H9 (cell line): ENCODE data around the gene MAP2. TPM values are rescaled to one million over a fixed set of nuclear protein-coding genes. Genes with fewer than 3 reads are reported as not detected.

Experiments used
- DNase-seq: peaks from one replicate; pipeline ENCODE4 v3.0.0-alpha.2; 2017
- H2AFZ ChIP-seq: one replicate; pipeline ENCODE4 v1.6.1; 2013; ENCODE audit warnings: mild to moderate bottlenecking, low read length, control low read depth, moderate library complexity
- H2AK5ac ChIP-seq: 2 replicates; pipeline ENCODE4 v1.6.1; 2013; ENCODE audit warnings: low read length, control low read depth, mixed read lengths; ENCODE audit not compliant: insufficient read length
- H2BK120ac ChIP-seq: one replicate; pipeline ENCODE4 v1.6.1; 2013; ENCODE audit warnings: low read depth, mild to moderate bottlenecking, low read length, control low read depth, inconsistent platforms; ENCODE audit not compliant: poor library complexity, severe bottlenecking
- H2BK12ac ChIP-seq: 2 replicates; pipeline ENCODE4 v1.6.1; 2013; ENCODE audit warnings: low read length, control low read depth, mixed read lengths, low read depth; ENCODE audit not compliant: insufficient read length
- H2BK15ac ChIP-seq: 2 replicates; pipeline ENCODE4 v1.6.1; 2013; ENCODE audit warnings: low read depth, low read length, control low read depth
- H2BK20ac ChIP-seq: one replicate; pipeline ENCODE4 v1.6.1; 2013; ENCODE audit warnings: low read depth, mild to moderate bottlenecking, low read length, control low read depth, inconsistent platforms; ENCODE audit not compliant: poor library complexity, severe bottlenecking
- H2BK5ac ChIP-seq: 2 replicates; pipeline ENCODE4 v1.6.1; 2013; ENCODE audit warnings: low read length, control low read depth, mixed read lengths; ENCODE audit not compliant: insufficient read length
- H3K14ac ChIP-seq: 2 replicates; pipeline ENCODE4 v1.6.1; 2013; ENCODE audit warnings: low read length, control low read depth; ENCODE audit not compliant: insufficient read depth
- H3K18ac ChIP-seq: 2 replicates; pipeline ENCODE4 v1.6.1; 2013; ENCODE audit warnings: low read depth, mild to moderate bottlenecking, mixed read lengths, low read length, control low read depth; ENCODE audit not compliant: insufficient read length
- H3K23ac ChIP-seq: 2 replicates; pipeline ENCODE4 v1.6.1; 2013; ENCODE audit warnings: low read length, control low read depth, mixed read lengths, low read depth; ENCODE audit not compliant: insufficient read length
- H3K23me2 ChIP-seq: 2 replicates; pipeline ENCODE4 v1.6.1; 2013; ENCODE audit warnings: low read depth, mild to moderate bottlenecking, mixed read lengths, low read length, control low read depth; ENCODE audit not compliant: insufficient read length, poor library complexity, severe bottlenecking
- H3K27ac ChIP-seq: 2 replicates; pipeline ENCODE4 v1.5.1; 2013; ENCODE audit warnings: low read length, control low read depth, mixed read lengths, low read depth; ENCODE audit not compliant: insufficient read length
- H3K27me3 ChIP-seq: 2 replicates; pipeline ENCODE4 v1.6.1; 2013; ENCODE audit warnings: low read length, control low read depth, inconsistent platforms; ENCODE audit not compliant: insufficient read depth
- H3K4ac ChIP-seq: 2 replicates; pipeline ENCODE4 v1.6.1; 2013; ENCODE audit warnings: low read depth, mild to moderate bottlenecking, control low read depth, inconsistent platforms, low read length, moderate library complexity
- H3K4me1 ChIP-seq: 2 replicates; pipeline ENCODE4 v1.6.1; 2013; ENCODE audit warnings: low read length, control low read depth, inconsistent platforms; ENCODE audit not compliant: insufficient read depth
- H3K4me2 ChIP-seq: 2 replicates; pipeline ENCODE4 v1.6.1; 2013; ENCODE audit warnings: low read length, control low read depth, mixed read lengths; ENCODE audit not compliant: insufficient read length, insufficient read depth
- H3K56ac ChIP-seq: 2 replicates; pipeline ENCODE4 v1.6.1; 2013; ENCODE audit warnings: low read depth, mild to moderate bottlenecking, mixed read lengths, low read length, control low read depth; ENCODE audit not compliant: insufficient read length
- H3K79me1 ChIP-seq: 2 replicates; pipeline ENCODE4 v1.6.1; 2013; ENCODE audit warnings: low read depth, mild to moderate bottlenecking, moderate library complexity, low read length, control low read depth, inconsistent platforms; ENCODE audit not compliant: insufficient read depth, poor library complexity, severe bottlenecking
- H3K79me2 ChIP-seq: 2 replicates; pipeline ENCODE4 v1.6.1; 2013; ENCODE audit warnings: low read length, control low read depth, inconsistent platforms; ENCODE audit not compliant: insufficient read depth
- H3K9ac ChIP-seq: 2 replicates; pipeline ENCODE4 v1.6.1; 2013; ENCODE audit warnings: low read length, control low read depth, mixed read lengths; ENCODE audit not compliant: insufficient read length; ENCODE audit errors: extremely low read depth
- H3K9me3 ChIP-seq: one replicate; pipeline ENCODE4 v1.6.1; 2013; ENCODE audit warnings: low read depth, low read length, inconsistent platforms; ENCODE audit not compliant: control insufficient read depth
- H3T11ph ChIP-seq: one replicate; pipeline ENCODE4 v1.6.1; 2013; ENCODE audit warnings: mild to moderate bottlenecking, low read length, control low read depth, inconsistent platforms
- H4K20me1 ChIP-seq: one replicate; pipeline ENCODE4 v1.6.1; 2013; ENCODE audit not compliant: control insufficient read depth, insufficient read length, insufficient read depth
- H4K5ac ChIP-seq: 2 replicates; pipeline ENCODE4 v1.6.1; 2013; ENCODE audit warnings: low read depth, mild to moderate bottlenecking, mixed read lengths, low read length, control low read depth; ENCODE audit not compliant: insufficient read length
- H4K8ac ChIP-seq: replicated peaks from 2 replicates; pipeline ENCODE4 v1.6.1; 2013; ENCODE audit warnings: low read length, control low read depth, mixed read lengths, low read depth; ENCODE audit not compliant: insufficient read length
- H4K91ac ChIP-seq: 2 replicates; pipeline ENCODE4 v1.6.1; 2013; ENCODE audit warnings: low read depth, mild to moderate bottlenecking, moderate library complexity, mixed read lengths, low read length, control low read depth; ENCODE audit not compliant: insufficient read length
- H3K27ac Mint-ChIP-seq, 3 experiments: 2 replicates in 2 of 3; 3 replicates in 1 of 3; pipeline ENCODE4 v1.8.0; 2020 to 2021; ENCODE audit warnings: mixed read lengths in 3 of 3, mild to moderate bottlenecking in 1 of 3, moderate library complexity in 1 of 3
- H3K27me3 Mint-ChIP-seq: 2 replicates; pipeline ENCODE4 v1.8.0; 2021; ENCODE audit warnings: low read depth, mild to moderate bottlenecking, moderate library complexity, mixed read lengths
- H3K36me3 Mint-ChIP-seq, 3 experiments: 2 replicates in 2 of 3; 3 replicates in 1 of 3; pipeline ENCODE4 v1.8.0; 2020 to 2021; ENCODE audit warnings: low read depth in 3 of 3, mixed read lengths in 3 of 3; ENCODE audit not compliant: insufficient read depth in 1 of 3
- H3K4me1 Mint-ChIP-seq, 2 experiments: 2 replicates each; pipeline ENCODE4 v1.8.0; 2020; ENCODE audit warnings: mixed read lengths in 2 of 2
- H3K4me3 Mint-ChIP-seq, 2 experiments: 2 replicates in 1 of 2; 3 replicates in 1 of 2; pipeline ENCODE4 v1.8.0; 2020 to 2021; ENCODE audit warnings: mild to moderate bottlenecking in 2 of 2, mixed read lengths in 2 of 2, moderate library complexity in 1 of 2
- H3K9me3 Mint-ChIP-seq, 2 experiments: 2 replicates in 1 of 2; 3 replicates in 1 of 2; pipeline ENCODE4 v1.8.0; 2020; ENCODE audit warnings: mild to moderate bottlenecking in 2 of 2, mixed read lengths in 2 of 2, moderate library complexity in 1 of 2
- WGBS: extraction: QIAGEN DNeasy Blood & Tissue Kit; methylation state at CpG from one replicate; pipeline ENCODE4 v1.1.7; 2013; ENCODE audit warnings: missing lambda C conversion rate, low lambda C conversion rate, mixed read lengths; ENCODE audit not compliant: insufficient read length; ENCODE audit errors: extremely low coverage; 5-methylcytosine and 5-hydroxymethylcytosine counted together
- total RNA-seq: library from RNA; stranded (reverse); gene quantifications from 2 replicates; pipeline ENCODE4 v1.2.1, GENCODE V29; 2021
- TF ChIP-seq, protein P1 (sequence below): fragments of 200-600 bp; sonication (generic); conservative IDR thresholded peaks from 3 replicates; pipeline ENCODE4 v1.8.0; 2021; ENCODE audit warnings: antibody characterized with exemption, mild to moderate bottlenecking

MAP2 gene
- total RNA-seq, 1 experiment from 2014 or later, result 0.87 TPM

DNA sequence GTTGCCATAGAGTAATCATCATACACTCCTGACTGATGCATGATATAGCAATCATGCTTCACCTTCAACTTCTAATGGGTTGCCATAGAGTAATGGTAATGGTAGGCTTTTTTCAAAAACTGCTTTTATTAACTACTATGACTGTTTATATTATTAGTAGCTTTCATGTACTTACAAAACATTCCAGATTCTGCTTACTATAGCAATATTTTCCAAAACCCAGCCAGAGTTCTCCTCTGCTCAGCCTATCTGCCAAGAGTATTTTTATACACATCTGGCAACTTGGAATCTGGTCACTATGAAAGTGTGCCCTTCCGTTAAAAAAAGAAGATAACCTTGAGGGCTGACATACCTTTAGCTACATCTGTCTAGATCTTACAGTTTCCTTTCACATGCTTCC is 342.8 kb downstream of the MAP2 start:
- H4K91ac ChIP-seq, result no peak overlapping the region
- Mint-ChIP-seq H3K36me3 (no peaks in the 10 kb centered on the region), H3K4me3 (no peak overlapping the region), H3K9me3 (no peaks in the 10 kb centered on the region; a peak in 2 of 5 replicates), H3K27ac (no peak overlapping the region), H3K4me1 (peaks cover 4% of the 10 kb centered on the region in 2 experiments; a peak in 3 of 4 replicates), H3K27me3 (peaks cover 96% of the 10 kb centered on the region)
- H3K56ac ChIP-seq, result no peak overlapping the region
- H3K14ac ChIP-seq, result no peak overlapping the region
- no peaks in the 10 kb centered on the region for H3K9me3 ChIP-seq
- no peak overlapping the region for H2BK12ac ChIP-seq
- H3K27ac ChIP-seq, result no peak overlapping the region
- no peak overlapping the region for H2AK5ac ChIP-seq
- H3K9ac ChIP-seq, result no peak overlapping the region
- peaks cover 27% of the 10 kb centered on the region; the same call in 1 of the 2 replicates for H3K27me3 ChIP-seq
- no CpG with 5 or more reads among the region's 1 CpG for WGBS
- no peak overlapping the region for H3K23ac ChIP-seq
- no peak overlapping the region for H3K4ac ChIP-seq
- TF ChIP-seq, protein P1, sequence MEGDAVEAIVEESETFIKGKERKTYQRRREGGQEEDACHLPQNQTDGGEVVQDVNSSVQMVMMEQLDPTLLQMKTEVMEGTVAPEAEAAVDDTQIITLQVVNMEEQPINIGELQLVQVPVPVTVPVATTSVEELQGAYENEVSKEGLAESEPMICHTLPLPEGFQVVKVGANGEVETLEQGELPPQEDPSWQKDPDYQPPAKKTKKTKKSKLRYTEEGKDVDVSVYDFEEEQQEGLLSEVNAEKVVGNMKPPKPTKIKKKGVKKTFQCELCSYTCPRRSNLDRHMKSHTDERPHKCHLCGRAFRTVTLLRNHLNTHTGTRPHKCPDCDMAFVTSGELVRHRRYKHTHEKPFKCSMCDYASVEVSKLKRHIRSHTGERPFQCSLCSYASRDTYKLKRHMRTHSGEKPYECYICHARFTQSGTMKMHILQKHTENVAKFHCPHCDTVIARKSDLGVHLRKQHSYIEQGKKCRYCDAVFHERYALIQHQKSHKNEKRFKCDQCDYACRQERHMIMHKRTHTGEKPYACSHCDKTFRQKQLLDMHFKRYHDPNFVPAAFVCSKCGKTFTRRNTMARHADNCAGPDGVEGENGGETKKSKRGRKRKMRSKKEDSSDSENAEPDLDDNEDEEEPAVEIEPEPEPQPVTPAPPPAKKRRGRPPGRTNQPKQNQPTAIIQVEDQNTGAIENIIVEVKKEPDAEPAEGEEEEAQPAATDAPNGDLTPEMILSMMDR, result no peak
- no peaks in the 10 kb centered on the region for H3K79me2 ChIP-seq
- H2BK5ac ChIP-seq, result no peak overlapping the region
- no peak overlapping the region for H4K5ac ChIP-seq
- no peaks in the 10 kb centered on the region for H3K79me1 ChIP-seq
- no peak overlapping the region for H4K8ac ChIP-seq
- no peak overlapping the region for H3K4me2 ChIP-seq
- H2BK120ac ChIP-seq, result no peak overlapping the region
- no peak overlapping the region for H2AFZ ChIP-seq
- H3K23me2 ChIP-seq, result peaks cover 3% of the 10 kb centered on the region
- no peaks in the 10 kb centered on the region for H3K4me1 ChIP-seq
- no peaks in the 10 kb centered on the region for H4K20me1 ChIP-seq
- H2BK20ac ChIP-seq, result no peak overlapping the region
- DNase-seq, result no peak
- no peak overlapping the region for H3K18ac ChIP-seq
- H3T11ph ChIP-seq, result no peak overlapping the region
- H2BK15ac ChIP-seq, result no peak overlapping the region
